SK-MEL-5 (cell line): ENCODE results near the gene TANGO2. TPM values are rescaled to one million over a fixed set of nuclear protein-coding genes. Genes with fewer than 3 reads are reported as not detected.

Experiments
- DNase-seq: peaks from one replicate; pipeline ENCODE4 v3.0.0-alpha.2; 2016; ENCODE audit warnings: low read depth, low spot score
- in situ Hi-C: cut with HindIII; loops from 2 replicates; pipeline ENCODE4 v1.10.0; 2016; ENCODE audit warnings: low sequenced_read_pairs, high pct_unique_total_duplicates, low pct_unique_long_range_greater_than_20kb
- total RNA-seq: library from RNA; depleted of rRNA; stranded (reverse); fragments of >200 nt; shearing (Covaris generic); gene quantifications from 2 replicates; pipeline ENCODE4 v1.2.3, GENCODE V29; 2014

The TANGO2 gene
- total RNA-seq, 1 experiment from 2014 or later: 68.3 TPM

GRCh38 chr22:19991395-19991644 lies 29.6 kb upstream of the TANGO2 start:
- in situ Hi-C loops: no loop called here
- no peak for DNase-seq

- in situ Hi-C loops: no loop called here
- DNase-seq: no peak
Measured at GRCh38 chr22:19991645-19992451, 29.1 kb upstream of the TANGO2 start.

GRCh38 chr22:19992481-19992911 lies 28.4 kb upstream of the TANGO2 start:
- no peak for DNase-seq
- in situ Hi-C loops: no loop called here

GRCh38 chr22:19992921-19993355 lies 28.0 kb upstream of the TANGO2 start:
- DNase-seq: no peak
- in situ Hi-C loops: no loop called here

DNA sequence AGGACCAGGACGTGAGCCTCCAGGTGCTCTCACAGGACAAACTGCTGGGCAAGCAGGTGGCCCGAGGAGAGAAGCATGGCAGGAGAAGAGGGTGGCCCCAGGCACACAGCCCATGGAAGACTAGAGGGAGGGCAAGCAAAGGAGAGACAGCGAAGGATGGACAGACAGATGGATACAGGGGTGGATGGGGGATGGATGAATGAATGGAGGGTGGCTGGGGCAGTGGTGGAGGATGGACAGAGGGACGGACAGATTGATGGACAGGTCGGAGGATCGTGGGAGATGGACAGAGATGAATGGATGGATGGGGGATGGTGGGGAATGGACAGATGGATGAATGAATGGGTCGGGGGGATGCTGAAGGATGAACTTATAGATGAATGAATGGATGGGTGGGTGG lies 27.0 kb upstream of the TANGO2 start:
- no peak for DNase-seq
- in situ Hi-C loops: no loop called here

GRCh38 chr22:19994851-19995610 lies 25.9 kb upstream of the TANGO2 start:
- in situ Hi-C loops: no loop called here
- DNase-seq: no peak

- no peak for DNase-seq
- in situ Hi-C loops: no loop called here
Measured at GRCh38 chr22:19995611-19996339, 25.1 kb upstream of the TANGO2 start.

DNA sequence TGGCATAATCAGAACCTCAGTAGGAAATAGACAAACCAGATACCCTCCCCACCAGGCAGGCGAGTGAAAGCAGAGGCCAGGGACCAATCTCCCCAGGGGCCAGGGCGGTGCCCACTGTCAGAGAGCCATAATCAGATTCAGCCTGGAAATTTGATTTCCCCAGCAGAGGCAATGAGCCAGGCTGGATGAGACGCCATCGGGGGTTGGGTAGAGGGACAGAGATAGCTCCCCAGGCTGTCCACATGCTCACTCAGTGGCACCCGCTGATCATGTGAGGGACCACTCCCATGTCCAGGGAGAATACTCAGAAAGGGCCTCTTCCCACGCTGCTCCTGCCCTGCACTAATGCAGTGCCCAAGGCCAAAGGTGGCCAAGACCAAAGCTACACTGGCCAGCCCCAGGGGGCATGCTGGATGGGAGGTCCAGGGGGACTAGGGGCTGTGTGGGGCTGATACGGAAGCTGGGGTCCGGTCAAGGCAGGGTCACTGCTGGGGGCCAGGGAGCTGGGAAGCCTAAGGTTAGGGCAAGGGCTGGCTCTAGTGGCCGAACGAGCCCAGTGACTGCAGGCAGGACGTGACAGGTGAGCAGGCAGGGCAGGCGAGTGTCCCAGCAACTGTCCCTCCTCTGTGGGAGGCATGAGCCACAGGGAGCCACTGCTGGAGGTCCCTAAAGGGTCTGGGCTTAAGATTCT lies 24.1 kb upstream of the TANGO2 start:
- DNase-seq: no peak
- in situ Hi-C loops: no loop called here

DNA sequence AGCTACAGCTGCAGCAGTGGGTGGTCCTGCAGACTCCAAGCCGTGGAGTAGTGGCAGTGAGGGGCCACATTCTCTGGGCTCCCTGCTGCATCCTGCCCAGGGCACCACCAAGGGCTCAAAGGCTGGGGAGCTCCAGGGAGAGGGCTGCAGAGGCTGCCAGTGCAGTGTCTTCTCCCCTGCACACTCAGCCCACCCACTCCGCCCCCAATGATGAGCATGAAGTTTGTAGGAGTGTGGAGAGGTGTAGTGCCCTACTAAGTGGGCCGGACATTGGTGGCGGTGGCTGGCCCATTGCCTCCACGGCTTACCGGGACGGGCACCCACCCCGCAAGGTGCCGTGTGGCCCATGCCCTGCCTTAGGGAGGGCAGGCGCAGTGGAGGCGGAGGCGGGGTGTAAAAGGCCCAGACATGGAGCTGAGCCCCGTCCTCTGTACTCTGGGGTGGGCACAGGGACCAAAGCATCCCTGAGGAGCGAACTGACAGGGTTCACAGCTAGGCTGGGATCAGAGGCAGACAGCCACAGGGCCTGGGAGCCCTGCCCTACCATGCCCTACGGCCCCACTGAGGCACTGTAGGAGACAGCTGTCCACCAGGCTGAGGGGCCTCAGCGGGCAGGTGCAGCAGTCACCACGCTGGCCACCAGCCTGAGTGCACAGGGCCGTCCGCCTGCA lies 23.2 kb upstream of the TANGO2 start:
- no peak for DNase-seq
- in situ Hi-C loops: no loop called here

DNA sequence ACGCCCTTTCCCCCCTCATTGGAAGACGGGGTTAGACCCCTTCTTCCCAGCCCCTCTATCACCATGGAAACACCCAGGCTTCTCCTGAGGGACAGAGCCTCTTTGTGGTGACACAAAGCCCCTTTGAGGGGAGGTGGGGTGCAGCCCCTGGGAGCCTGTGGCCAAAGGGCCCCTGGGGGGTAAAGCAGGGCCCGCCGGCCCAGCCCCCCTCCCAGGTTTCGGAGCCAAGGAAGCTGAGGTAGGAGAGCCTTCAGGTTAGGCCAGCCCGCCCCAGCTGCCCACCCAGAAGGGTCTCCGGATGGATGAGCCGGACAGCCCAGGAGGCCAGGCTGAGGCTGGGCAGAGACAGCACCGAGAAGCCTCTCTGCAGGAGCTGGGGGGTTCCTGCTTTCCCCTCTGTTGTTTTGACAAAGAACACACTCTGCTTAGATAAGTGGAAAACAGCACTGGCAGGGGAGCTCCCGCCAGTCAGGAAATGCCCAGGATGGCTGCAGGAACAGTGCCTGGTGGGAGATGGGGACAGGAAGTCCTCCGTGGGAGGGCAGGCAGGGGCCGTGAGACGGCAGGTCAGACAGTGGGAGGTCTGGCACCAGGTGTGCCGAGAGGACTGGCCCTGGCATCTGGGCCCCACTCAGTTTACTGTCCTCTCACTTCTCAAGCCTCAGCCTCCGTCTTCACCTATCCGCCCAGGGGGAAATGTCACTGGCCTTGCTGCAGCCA lies 22.5 kb upstream of the TANGO2 start:
- in situ Hi-C loops: no loop called here
- DNase-seq: no peak

DNA sequence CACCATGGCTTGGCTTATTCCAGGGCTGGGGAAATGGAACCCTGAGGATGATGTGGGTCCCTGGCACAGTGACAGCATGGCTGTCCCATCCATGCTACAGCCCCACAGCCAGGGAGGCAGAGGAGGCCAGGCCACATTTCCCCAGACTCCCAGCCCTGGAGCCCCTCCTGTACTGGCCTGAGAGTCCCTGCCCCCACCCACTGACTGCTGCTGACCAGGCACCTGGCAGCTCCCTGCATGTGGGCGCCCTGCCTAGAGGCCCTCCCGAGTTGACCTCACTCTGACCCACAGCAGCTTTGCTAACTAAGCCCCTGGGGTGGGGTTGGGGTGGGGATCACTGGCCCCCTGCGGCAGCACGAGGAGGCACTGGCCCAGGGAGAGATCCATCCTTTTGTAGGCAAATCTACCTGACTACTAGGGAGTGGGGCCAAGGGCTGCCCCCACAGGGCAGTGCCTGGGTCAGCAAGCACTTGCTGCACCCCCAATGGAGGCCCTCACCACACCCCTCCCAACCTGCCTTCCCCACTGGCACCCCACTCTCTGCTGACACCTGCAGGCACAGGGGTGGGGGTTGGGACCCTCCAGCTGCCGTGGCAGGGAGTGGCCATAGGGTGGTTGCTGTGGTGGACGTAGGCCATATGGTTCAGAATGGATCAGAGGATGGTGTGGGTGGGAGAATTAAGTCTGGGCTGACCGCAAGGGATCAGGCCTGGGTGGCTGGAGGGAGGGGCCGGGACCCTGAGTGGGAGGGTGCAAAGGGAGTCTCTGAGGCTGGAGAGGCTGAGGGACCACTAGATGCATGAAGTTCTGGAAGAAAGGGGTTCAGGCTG lies 21.7 kb upstream of the TANGO2 start:
- DNase-seq: no peak
- in situ Hi-C loops: no loop called here

GRCh38 chr22:20000246-20001081 lies 20.4 kb upstream of the TANGO2 start:
- in situ Hi-C loops: no loop called here
- no peak for DNase-seq

- in situ Hi-C loops: no loop called here
- no peak for DNase-seq
Measured at GRCh38 chr22:20001082-20001638, 19.8 kb upstream of the TANGO2 start.

DNA sequence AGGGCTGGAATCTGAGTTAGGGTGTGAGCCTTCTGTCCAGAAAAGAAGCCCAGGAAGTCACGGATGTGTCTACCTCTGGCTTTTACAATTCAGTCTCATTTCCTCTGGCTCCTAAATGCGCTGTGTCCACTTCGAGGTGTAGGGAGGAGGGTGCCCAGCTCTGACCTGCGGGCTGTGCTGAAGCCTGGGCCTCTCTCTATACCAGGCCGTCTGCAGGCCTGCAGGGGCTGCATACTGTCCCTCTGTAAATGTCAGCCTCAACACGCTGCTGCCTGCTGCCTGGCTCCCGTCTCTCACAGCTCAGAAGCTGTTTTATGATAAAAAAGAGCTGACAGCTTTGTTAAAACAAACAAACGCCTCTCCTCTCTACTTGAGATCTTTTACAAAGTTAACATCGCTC lies 18.8 kb upstream of the TANGO2 start:
- DNase-seq: no peak
- in situ Hi-C loops: no loop called here

- in situ Hi-C loops: no loop called here
- no peak for DNase-seq
Measured at GRCh38 chr22:20002636-20003035, 18.3 kb upstream of the TANGO2 start.
